ENCODE data around the gene KLHL22. TPM values are rescaled to one million over a fixed set of nuclear protein-coding genes. Genes with fewer than 3 reads are reported as not detected.

The KLHL22 gene
- total and polyA plus RNA-seq, 2 of the 8 experiments (the other 6 are each of a cell fraction or from before 2014, with no cell fraction given), result 9.4 to 16.2 TPM

GRCh38 chr22:20406686-20407408 is 88.7 kb downstream of the KLHL22 start:
- WGBS, 2 experiments (ENCODE audit: extremely low coverage in 1 of 2, insufficient coverage in 1 of 2, insufficient read length in 1 of 2, insufficient replicate concordance in 2 of 2, low coverage in 1 of 2, low lambda C conversion rate in 2 of 2, missing lambda C conversion rate in 1 of 2), result 89% methylated on average over 13 of the region's 13 CpGs; no CpG with 5 or more reads in 1 of the 2 experiments
- Histone ChIP-seq H3K23me2 (ENCODE audit: low read depth, low read length) (no peaks in the 10 kb centered on the region), H4K5ac (ENCODE audit: insufficient read length, low read depth, low read length) (no peak overlapping the region), H3K36me3 (ENCODE audit: control insufficient read depth in 2 of 4, insufficient read depth in 4 of 4, low read length in 3 of 4) (peaks cover 0 to 20% (median 10%) of the 10 kb centered on the region in 4 experiments; a peak in 5 of 8 replicates), H2BK15ac (ENCODE audit: low read length) (no peak overlapping the region), H3K79me2 (ENCODE audit: control insufficient read depth in 1 of 2, insufficient read depth in 2 of 2, low read length in 2 of 2) (no peaks in the 10 kb centered on the region), H2AFZ (ENCODE audit: low read length) (no peak overlapping the region), H2BK12ac (ENCODE audit: low read depth, low read length) (no peak overlapping the region), H2BK20ac (ENCODE audit: low read length) (no peak overlapping the region), H4K91ac (replicated peaks; ENCODE audit: insufficient read length, low read length) (no peak overlapping the region), H3K27me3 (replicated peaks in 1 of 4; ENCODE audit: control insufficient read depth in 3 of 4, extremely low read depth in 1 of 4, insufficient read depth in 3 of 4, low read length in 3 of 4) (no peaks in the 10 kb centered on the region), H3K18ac (ENCODE audit: extremely low read depth, low read length) (no peak overlapping the region), H2BK5ac (ENCODE audit: low read depth, low read length) (no peak overlapping the region; the same call in 1 of the 2 replicates), H3K56ac (replicated peaks; ENCODE audit: insufficient read length, low read depth, low read length) (no peak overlapping the region), H4K8ac (ENCODE audit: extremely low read depth, insufficient read depth, low read length) (no peak overlapping the region; the same call in 1 of the 2 replicates), H3K4me2 (ENCODE audit: insufficient read depth in 1 of 2, low read depth in 2 of 2, low read length in 2 of 2) (no peak overlapping the region), H3K9ac (replicated peaks in 1 of 4; ENCODE audit: extremely low read depth in 1 of 4, low read depth in 3 of 4, low read length in 3 of 4) (no peak overlapping the region), H3K27ac (ENCODE audit: low read depth, low read length) (no peak overlapping the region), H3K23ac (ENCODE audit: insufficient read length) (no peak overlapping the region), H3K9me3 (ENCODE audit: insufficient read depth in 2 of 2, low read depth in 1 of 2, low read length in 1 of 2) (no peaks in the 10 kb centered on the region), H3K4me3 (ENCODE audit: extremely low read depth in 1 of 4, insufficient read depth in 2 of 4, low read depth in 3 of 4, low read length in 4 of 4) (no peak overlapping the region), H3K79me1 (ENCODE audit: low read depth, low read length) (no peaks in the 10 kb centered on the region; the same call in 1 of the 2 replicates), H2AK5ac (ENCODE audit: low read depth, low read length) (no peak overlapping the region), H3K14ac (ENCODE audit: insufficient read length) (no peak overlapping the region), H3K4me1 (replicated peaks in 1 of 4; ENCODE audit: control insufficient read depth in 3 of 4, insufficient read depth in 4 of 4, low read length in 3 of 4) (no peaks in the 10 kb centered on the region), H3K4ac (replicated peaks; ENCODE audit: insufficient read length, low read depth, low read length) (no peak overlapping the region), H2BK120ac (replicated peaks; ENCODE audit: low read depth, low read length) (no peak overlapping the region), H4K20me1 (replicated peaks in 1 of 2; ENCODE audit: control insufficient read depth in 1 of 2, insufficient read depth in 2 of 2, low read length in 2 of 2) (peaks cover 0 to 18% of the 10 kb centered on the region in 2 experiments)
- CTCF ChIA-PET (ENCODE audit: partially characterized antibody), result interaction anchor here (0.8 to 4.8 kb wide), 9 partner anchors 11 to 177 kb away, joined by 3 to 27 read pairs (median 4); no protein-coding TSS in a partner anchor
- FAIRE-seq (no peak), DNase-seq (ENCODE audit: low read depth in 1 of 2, low spot score in 2 of 2) (no peak)
- POLR2A ChIA-PET (ENCODE audit: partially characterized antibody), result interaction anchor here (1.4 kb wide), 1 partner anchor 11 kb away, joined by 4 read pairs; no protein-coding TSS in a partner anchor
- TF ChIP-seq HDAC2 (IDR thresholded peaks at IDR 0.05; ENCODE audit: borderline replicate concordance in 1 of 2, low read depth in 2 of 2, low read length in 2 of 2), result no peak
- TF ChIP-seq, protein P1, sequence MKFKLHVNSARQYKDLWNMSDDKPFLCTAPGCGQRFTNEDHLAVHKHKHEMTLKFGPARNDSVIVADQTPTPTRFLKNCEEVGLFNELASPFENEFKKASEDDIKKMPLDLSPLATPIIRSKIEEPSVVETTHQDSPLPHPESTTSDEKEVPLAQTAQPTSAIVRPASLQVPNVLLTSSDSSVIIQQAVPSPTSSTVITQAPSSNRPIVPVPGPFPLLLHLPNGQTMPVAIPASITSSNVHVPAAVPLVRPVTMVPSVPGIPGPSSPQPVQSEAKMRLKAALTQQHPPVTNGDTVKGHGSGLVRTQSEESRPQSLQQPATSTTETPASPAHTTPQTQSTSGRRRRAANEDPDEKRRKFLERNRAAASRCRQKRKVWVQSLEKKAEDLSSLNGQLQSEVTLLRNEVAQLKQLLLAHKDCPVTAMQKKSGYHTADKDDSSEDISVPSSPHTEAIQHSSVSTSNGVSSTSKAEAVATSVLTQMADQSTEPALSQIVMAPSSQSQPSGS (IDR thresholded peaks at IDR 0.05; ENCODE audit: low read length), result no peak
- TF ChIP-seq RXRA (IDR thresholded peaks at IDR 0.05; ENCODE audit: insufficient read depth, low read depth, low read length), result no peak
- TF ChIP-seq SP1 (IDR thresholded peaks at IDR 0.05; ENCODE audit: low read depth, low read length), result no peak
- no peak for TF ChIP-seq POLR2AphosphoS5 (IDR thresholded peaks at IDR 0.05; ENCODE audit: low read depth, low read length)
- no peak for TF ChIP-seq GABPA (IDR thresholded peaks at IDR 0.05; ENCODE audit: borderline replicate concordance, insufficient read depth, low read length)
- no peak for TF ChIP-seq ZNF274 (IDR thresholded peaks at IDR 0.05; ENCODE audit: borderline replicate concordance, extremely low read depth, low read length)
- TF ChIP-seq RNF2 (IDR thresholded peaks at IDR 0.05; ENCODE audit: borderline replicate concordance, low read depth, low read length, missing control alignments, poor library complexity, severe bottlenecking), result no peak
- no peak for TF ChIP-seq CBX5 (IDR thresholded peaks at IDR 0.05; ENCODE audit: low read depth, low read length)
- TF ChIP-seq SIRT6 (IDR thresholded peaks at IDR 0.05; ENCODE audit: low read length), result no peak

Measured in H1 (cell line).